Suppressor macrophage treated with lipopolysaccharide for 4 hours (primary cell): ENCODE measurements around the gene ABR.
A peak's percentile ranks its signal among the peaks of the same experiment; 100 is the strongest.
"Not testable (repeated sequence)": the region's sequence is repeated elsewhere in the genome, so short reads cannot be mapped to it uniquely, and the experiment has no call there.

Experiments used
- DNase-seq: peaks from one replicate; pipeline ENCODE4 v3.0.0-alpha.2; 2020

Gene ABR

GRCh38 chr17:1173432-1174262, 6.1 kb downstream of the ABR start:
- DNase-seq: no peak

- no peak for DNase-seq
Measured at GRCh38 chr17:1171953-1172352, 7.8 kb downstream of the ABR start.

GRCh38 chr17:1170739-1171138, 9.0 kb downstream of the ABR start:
- no peak for DNase-seq

GRCh38 chr17:1169929-1170312, 9.9 kb downstream of the ABR start:
- DNase-seq: no peak

GRCh38 chr17:1169221-1169928, 10.4 kb downstream of the ABR start:
- no peak for DNase-seq

- no peak for DNase-seq
Measured at GRCh38 chr17:1168533-1169220, 11.1 kb downstream of the ABR start.

- no peak for DNase-seq
Measured at GRCh38 chr17:1166276-1166675, 13.5 kb downstream of the ABR start.

GRCh38 chr17:1165836-1166235, 13.9 kb downstream of the ABR start:
- DNase-seq: no peak

GRCh38 chr17:1164935-1165556, 14.7 kb downstream of the ABR start:
- DNase-seq: no peak

GRCh38 chr17:1162116-1162855, 17.5 kb downstream of the ABR start:
- DNase-seq: no peak

- no peak for DNase-seq
Measured at GRCh38 chr17:1160591-1161390, 19.0 kb downstream of the ABR start.

GRCh38 chr17:1159431-1160180, 20.2 kb downstream of the ABR start:
- DNase-seq: no peak

GRCh38 chr17:1158879-1159278, 20.9 kb downstream of the ABR start:
- no peak for DNase-seq

- DNase-seq: no peak
Measured at GRCh38 chr17:1156864-1157263, 22.9 kb downstream of the ABR start.

GRCh38 chr17:1154704-1155103, 25.1 kb downstream of the ABR start:
- no peak for DNase-seq

- peak; percentile 23 for DNase-seq
Measured at GRCh38 chr17:1153795-1154546, 25.8 kb downstream of the ABR start.

- not testable (repeated sequence) for DNase-seq
Measured at GRCh38 chr17:1152582-1152981, 27.2 kb downstream of the ABR start.

GRCh38 chr17:1150863-1151600, 28.7 kb downstream of the ABR start:
- peak; percentile 75 for DNase-seq

- no peak for DNase-seq
Measured at GRCh38 chr17:1149869-1150268, 29.9 kb downstream of the ABR start.
